Brain pericyte (primary cell): Measurements from ENCODE around the gene RCCD1.
"Not testable (repeated sequence)": the region's sequence is repeated elsewhere in the genome, so short reads cannot be mapped to it uniquely, and the experiment has no call there.

Experiments used
- DNase-seq: peaks from one replicate; pipeline ENCODE4 v3.0.0-alpha.2; 2012; ENCODE audit warnings: low read depth, low spot score

Gene RCCD1

GRCh38 chr15:90918034-90918788 lies 36.5 kb upstream of the RCCD1 start:
- DNase-seq: no peak

GRCh38 chr15:90918835-90919234 lies 35.8 kb upstream of the RCCD1 start:
- DNase-seq: no peak

- DNase-seq: no peak
Observed at GRCh38 chr15:90921887-90922286, 32.8 kb upstream of the RCCD1 start.

GRCh38 chr15:90922712-90923322 lies 31.9 kb upstream of the RCCD1 start:
- not testable (repeated sequence) for DNase-seq

GRCh38 chr15:90924375-90924774 lies 30.3 kb upstream of the RCCD1 start:
- DNase-seq: no peak

GRCh38 chr15:90926766-90927165 lies 27.9 kb upstream of the RCCD1 start:
- DNase-seq: not testable (repeated sequence)

GRCh38 chr15:90928106-90928505 lies 26.6 kb upstream of the RCCD1 start:
- not testable (repeated sequence) for DNase-seq

GRCh38 chr15:90929246-90930019 lies 25.3 kb upstream of the RCCD1 start:
- no peak for DNase-seq

- DNase-seq: no peak
Observed at GRCh38 chr15:90930861-90931574, 23.7 kb upstream of the RCCD1 start.

GRCh38 chr15:90931575-90931827 lies 23.2 kb upstream of the RCCD1 start:
- no peak for DNase-seq

GRCh38 chr15:90931828-90932659 lies 22.6 kb upstream of the RCCD1 start, which contains the start of gene HDDC3:
HDDC3 (minus strand) TSS chr15:90932549; CDS start chr15:90932540, 9 bp downstream.
- no peak for DNase-seq

GRCh38 chr15:90932660-90932991 lies 22.1 kb upstream of the RCCD1 start:
- no peak for DNase-seq

GRCh38 chr15:90933301-90933700 lies 21.4 kb upstream of the RCCD1 start:
- DNase-seq: no peak

GRCh38 chr15:90934256-90934948 lies 20.3 kb upstream of the RCCD1 start:
- DNase-seq: no peak

GRCh38 chr15:90934949-90935751 lies 19.5 kb upstream of the RCCD1 start, which contains the start of gene UNC45A:
UNC45A (plus strand) TSS chr15:90935285; CDS start chr15:90935325, 40 bp downstream.
- DNase-seq: no peak

- no peak for DNase-seq
Observed at GRCh38 chr15:90936823-90937222, 17.9 kb upstream of the RCCD1 start.

GRCh38 chr15:90938261-90938660 lies 16.4 kb upstream of the RCCD1 start:
- no peak for DNase-seq

- no peak for DNase-seq
Observed at GRCh38 chr15:90939756-90940155, 14.9 kb upstream of the RCCD1 start.

- no peak for DNase-seq
Observed at GRCh38 chr15:90941038-90941437, 13.6 kb upstream of the RCCD1 start.
